KMS-11 (cell line): ENCODE results near the gene PPT1.

ENCODE experiments used
- H2AFZ ChIP-seq: fragments of 200-600 bp; sonication (generic); 2 replicates; pipeline ENCODE4 v1.6.1; 2016; ENCODE audit warnings: antibody characterized with exemption, mixed run types, low read depth
- H3K27ac ChIP-seq: fragments of 200-600 bp; sonication (generic); 2 replicates; pipeline ENCODE4 v1.6.1; 2016; ENCODE audit warnings: mild to moderate bottlenecking, mixed run types
- H3K27me3 ChIP-seq: fragments of 200-600 bp; sonication (generic); 2 replicates; pipeline ENCODE4 v1.6.1; 2017; ENCODE audit warnings: mild to moderate bottlenecking, low read depth, mixed run types, moderate library complexity; ENCODE audit not compliant: insufficient read depth
- H3K36me3 ChIP-seq: fragments of 200-600 bp; sonication (generic); 2 replicates; pipeline ENCODE4 v1.6.1; 2017; ENCODE audit warnings: mild to moderate bottlenecking, mixed run types; ENCODE audit not compliant: insufficient read depth
- H3K4me1 ChIP-seq: fragments of 200-600 bp; sonication (generic); 2 replicates; pipeline ENCODE4 v1.6.1; 2016; ENCODE audit warnings: mild to moderate bottlenecking, low read depth, mixed run types; ENCODE audit not compliant: poor library complexity, severe bottlenecking
- H3K4me2 ChIP-seq: fragments of 200-600 bp; sonication (generic); 2 replicates; pipeline ENCODE4 v1.7.0; 2016; ENCODE audit warnings: mild to moderate bottlenecking, mixed run types
- H3K4me3 ChIP-seq: fragments of 200-600 bp; sonication (generic); IDR thresholded peaks from 2 replicates; pipeline ENCODE4 v1.6.1; 2017; ENCODE audit warnings: low read depth, low read length, mixed read lengths; ENCODE audit not compliant: insufficient read depth
- H3K79me2 ChIP-seq: fragments of 200-600 bp; sonication (generic); 2 replicates; pipeline ENCODE4 v1.6.1; 2016; ENCODE audit warnings: low read depth, mixed run types; ENCODE audit not compliant: insufficient read depth
- H3K9ac ChIP-seq: fragments of 200-600 bp; sonication (generic); 2 replicates; pipeline ENCODE4 v1.6.1; 2016; ENCODE audit warnings: mild to moderate bottlenecking, mixed run types
- H4K20me1 ChIP-seq: fragments of 200-600 bp; sonication (generic); 2 replicates; pipeline ENCODE4 v1.6.1; 2016; ENCODE audit warnings: mild to moderate bottlenecking, mixed run types; ENCODE audit not compliant: insufficient read depth
- CTCF ChIP-seq: fragments of 200-600 bp; sonication (generic); conservative IDR thresholded peaks from 2 replicates; pipeline ENCODE4 v1.6.1; 2017; ENCODE audit warnings: low read depth, mild to moderate bottlenecking, antibody characterized with exemption, low read length, moderate library complexity, mixed read lengths

The PPT1 gene

DNA sequence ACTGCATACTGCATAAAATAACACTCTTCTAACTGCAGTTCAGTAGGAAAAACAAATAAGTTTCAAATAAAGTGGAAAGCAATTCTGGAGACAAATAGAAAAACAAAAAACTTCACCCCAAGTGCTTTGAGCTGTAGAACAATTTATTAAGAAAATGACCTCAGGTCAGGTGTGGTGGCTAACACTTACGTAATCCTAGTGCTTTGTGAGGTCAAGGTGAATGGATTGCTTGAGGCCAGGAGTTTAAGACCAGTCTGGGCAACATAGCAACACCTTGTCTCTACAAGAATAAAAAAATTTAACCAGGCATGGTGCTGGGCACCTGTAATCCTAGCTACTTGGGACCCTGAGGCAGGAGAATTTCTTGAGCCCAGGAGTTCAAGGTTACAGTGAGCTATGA lies 5.0 kb upstream of the PPT1 start:
- Histone ChIP-seq H3K27me3 (no peaks in the 10 kb centered on the region), H3K4me3 (no peak overlapping the region), H4K20me1 (no peaks in the 10 kb centered on the region), H3K4me1 (peaks cover 7% of the 10 kb centered on the region), H3K27ac (no peak overlapping the region), H3K79me2 (no peaks in the 10 kb centered on the region), H2AFZ (no peak overlapping the region), H3K4me2 (no peak overlapping the region), H3K36me3 (no peaks in the 10 kb centered on the region), H3K9ac (no peak overlapping the region)
- TF ChIP-seq CTCF = no peak

GRCh38 chr1:40096646-40096976 lies 441 bp downstream of the PPT1 start:
- peak overlapping the region; percentile 100 for H3K4me2 ChIP-seq
- peak overlapping the region; percentile 89 for H3K4me3 ChIP-seq
- no peaks in the 10 kb centered on the region for H4K20me1 ChIP-seq
- H3K36me3 ChIP-seq = no peaks in the 10 kb centered on the region
- H2AFZ ChIP-seq = peak overlapping the region; percentile 100
- H3K79me2 ChIP-seq = peaks cover 24% of the 10 kb centered on the region; the same call in 1 of the 2 replicates
- peak overlapping the region; percentile 85 for H3K9ac ChIP-seq
- peaks cover 22% of the 10 kb centered on the region for H3K4me1 ChIP-seq
- no peak for TF ChIP-seq CTCF
- H3K27me3 ChIP-seq = no peaks in the 10 kb centered on the region
- H3K27ac ChIP-seq = peak overlapping the region; percentile 55; the same call in 1 of the 2 replicates

DNA sequence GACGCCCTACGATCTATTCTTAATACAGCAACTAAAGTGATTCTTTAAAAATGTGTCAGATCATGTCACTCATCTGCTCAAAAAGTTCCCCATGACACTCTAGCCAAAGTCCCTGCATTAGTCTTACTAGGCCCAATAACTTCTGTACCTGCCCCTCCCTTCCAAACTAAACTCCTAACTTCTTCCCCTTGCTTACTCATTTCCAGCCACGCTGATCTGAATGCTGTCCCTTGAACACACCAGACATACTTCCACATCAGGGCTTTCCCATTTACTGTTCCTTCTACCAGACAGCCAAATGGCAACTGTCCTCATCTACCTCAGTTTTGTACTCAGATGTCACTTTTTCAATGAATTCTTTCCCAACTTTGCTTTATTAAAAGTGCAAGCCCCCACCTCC lies 1.2 kb downstream of the PPT1 start:
- peaks cover 24% of the 10 kb centered on the region; the same call in 1 of the 2 replicates for H3K79me2 ChIP-seq
- H3K36me3 ChIP-seq = no peaks in the 10 kb centered on the region
- H3K9ac ChIP-seq = no peak overlapping the region
- H3K4me3 ChIP-seq = no peak overlapping the region
- no peak overlapping the region for H2AFZ ChIP-seq
- TF ChIP-seq CTCF = no peak
- H3K27ac ChIP-seq = no peak overlapping the region
- peaks cover 22% of the 10 kb centered on the region for H3K4me1 ChIP-seq
- H3K27me3 ChIP-seq = no peaks in the 10 kb centered on the region
- H4K20me1 ChIP-seq = no peaks in the 10 kb centered on the region
- H3K4me2 ChIP-seq = peak overlapping the region; percentile 100; the same call in 1 of the 2 replicates

DNA sequence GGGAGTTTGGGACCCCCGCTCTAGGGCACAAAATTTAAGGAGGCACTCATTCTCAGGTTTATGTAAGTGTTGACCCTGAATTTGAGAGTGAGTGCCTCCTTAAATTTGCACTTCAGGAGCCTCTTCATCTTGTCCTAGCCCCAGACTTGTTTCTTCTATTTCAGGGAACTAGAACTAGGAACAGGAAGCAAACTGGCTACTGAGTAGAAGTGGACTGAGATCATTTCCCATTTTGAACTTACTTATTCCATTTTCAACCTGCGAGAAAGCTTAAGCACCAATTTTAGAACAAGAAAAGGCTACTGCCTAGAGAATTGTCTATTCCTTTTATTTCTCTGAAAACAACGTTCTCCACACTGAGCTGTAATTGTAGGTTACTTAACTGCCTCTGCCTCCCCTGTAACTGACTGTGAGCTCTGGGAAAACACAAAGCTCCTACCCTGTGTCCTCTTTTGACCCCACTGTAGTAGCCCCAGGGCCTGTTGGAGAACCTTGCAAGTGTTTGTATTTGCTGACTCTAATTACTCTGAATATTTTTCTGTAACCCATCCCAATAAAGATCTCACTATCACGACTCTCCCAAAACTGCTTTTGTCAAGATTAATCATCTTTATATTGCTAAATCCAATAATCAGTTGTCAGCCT lies 2.5 kb downstream of the PPT1 start:
- Histone ChIP-seq H3K4me1 (peaks cover 22% of the 10 kb centered on the region), H2AFZ (no peak overlapping the region), H3K79me2 (peaks cover 24% of the 10 kb centered on the region; the same call in 1 of the 2 replicates), H3K36me3 (no peaks in the 10 kb centered on the region), H4K20me1 (no peaks in the 10 kb centered on the region), H3K27me3 (no peaks in the 10 kb centered on the region), H3K9ac (no peak overlapping the region), H3K4me2 (no peak overlapping the region), H3K4me3 (no peak overlapping the region), H3K27ac (no peak overlapping the region)
- no peak for TF ChIP-seq CTCF
